Lower leg skin (tissue), 3 donors: ENCODE data around the gene C1D.

Source experiments
- POLR2A ChIP-seq, 2 donors: fragments of 450-650 bp; IDR thresholded peaks; one replicate each; pipeline ENCODE4 v1.6.1; 2016 to 2017; ENCODE audit warnings: antibody characterized with exemption in 2 of 2, mild to moderate bottlenecking in 1 of 2, moderate library complexity in 1 of 2
- TF ChIP-seq, protein P1 (sequence below), 3 donors: fragments of 450-650 bp; IDR thresholded peaks; one replicate each; pipeline ENCODE4 v1.5.1; 2016; ENCODE audit warnings: antibody characterized with exemption in 3 of 3, mild to moderate bottlenecking in 3 of 3, moderate library complexity in 2 of 3

DNA sequence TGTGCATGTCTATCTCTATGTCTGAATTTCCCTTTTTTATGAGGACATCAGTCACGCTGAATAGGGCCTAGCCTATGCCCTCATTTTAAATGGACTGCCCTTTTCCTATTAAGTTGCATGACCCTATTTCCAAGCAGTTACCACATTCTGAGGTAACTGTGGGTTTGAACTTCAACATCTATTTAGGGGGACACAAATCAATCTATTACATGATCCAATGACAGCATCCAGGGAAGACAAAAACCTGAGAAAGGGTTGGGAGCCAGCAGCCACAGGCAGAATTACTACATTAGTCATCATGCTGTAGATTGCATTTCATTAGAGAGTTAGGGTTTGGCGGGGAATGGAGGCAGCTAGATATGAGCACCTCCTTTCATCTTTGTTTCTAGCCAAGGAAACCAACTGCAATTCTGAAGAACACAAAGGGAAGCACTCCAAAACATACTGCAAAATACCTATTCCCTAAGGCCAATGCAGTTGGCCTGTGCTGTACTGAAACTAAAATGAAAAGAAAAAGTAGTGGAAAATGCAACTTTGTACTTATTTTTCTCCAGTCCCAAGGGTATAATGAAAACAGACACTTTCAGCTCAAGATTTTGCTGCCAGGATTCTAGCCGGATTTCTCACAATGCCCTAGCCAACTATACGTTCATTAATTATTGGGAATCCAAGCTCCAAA lies 40.4 kb upstream of the C1D start:
- TF ChIP-seq, protein P1, sequence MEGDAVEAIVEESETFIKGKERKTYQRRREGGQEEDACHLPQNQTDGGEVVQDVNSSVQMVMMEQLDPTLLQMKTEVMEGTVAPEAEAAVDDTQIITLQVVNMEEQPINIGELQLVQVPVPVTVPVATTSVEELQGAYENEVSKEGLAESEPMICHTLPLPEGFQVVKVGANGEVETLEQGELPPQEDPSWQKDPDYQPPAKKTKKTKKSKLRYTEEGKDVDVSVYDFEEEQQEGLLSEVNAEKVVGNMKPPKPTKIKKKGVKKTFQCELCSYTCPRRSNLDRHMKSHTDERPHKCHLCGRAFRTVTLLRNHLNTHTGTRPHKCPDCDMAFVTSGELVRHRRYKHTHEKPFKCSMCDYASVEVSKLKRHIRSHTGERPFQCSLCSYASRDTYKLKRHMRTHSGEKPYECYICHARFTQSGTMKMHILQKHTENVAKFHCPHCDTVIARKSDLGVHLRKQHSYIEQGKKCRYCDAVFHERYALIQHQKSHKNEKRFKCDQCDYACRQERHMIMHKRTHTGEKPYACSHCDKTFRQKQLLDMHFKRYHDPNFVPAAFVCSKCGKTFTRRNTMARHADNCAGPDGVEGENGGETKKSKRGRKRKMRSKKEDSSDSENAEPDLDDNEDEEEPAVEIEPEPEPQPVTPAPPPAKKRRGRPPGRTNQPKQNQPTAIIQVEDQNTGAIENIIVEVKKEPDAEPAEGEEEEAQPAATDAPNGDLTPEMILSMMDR (IDR thresholded peaks at IDR 0.05) = no peak
- TF ChIP-seq POLR2A (IDR thresholded peaks at IDR 0.05) = no peak
